ENCODE measurements around the gene GANAB.
A peak's percentile ranks its signal among the peaks of the same experiment; 100 is the strongest.
"Not testable (repeated sequence)": the region's sequence is repeated elsewhere in the genome, so short reads cannot be mapped to it uniquely, and the experiment has no call there.

The GANAB gene

GRCh38 chr11:62600367-62601121 lies 45.9 kb downstream of the GANAB start:
- peak; percentile 26 for DNase-seq

- no peak for DNase-seq
These were observed 46.5 kb downstream of the GANAB start for GRCh38 chr11:62599901-62600300.

DNA sequence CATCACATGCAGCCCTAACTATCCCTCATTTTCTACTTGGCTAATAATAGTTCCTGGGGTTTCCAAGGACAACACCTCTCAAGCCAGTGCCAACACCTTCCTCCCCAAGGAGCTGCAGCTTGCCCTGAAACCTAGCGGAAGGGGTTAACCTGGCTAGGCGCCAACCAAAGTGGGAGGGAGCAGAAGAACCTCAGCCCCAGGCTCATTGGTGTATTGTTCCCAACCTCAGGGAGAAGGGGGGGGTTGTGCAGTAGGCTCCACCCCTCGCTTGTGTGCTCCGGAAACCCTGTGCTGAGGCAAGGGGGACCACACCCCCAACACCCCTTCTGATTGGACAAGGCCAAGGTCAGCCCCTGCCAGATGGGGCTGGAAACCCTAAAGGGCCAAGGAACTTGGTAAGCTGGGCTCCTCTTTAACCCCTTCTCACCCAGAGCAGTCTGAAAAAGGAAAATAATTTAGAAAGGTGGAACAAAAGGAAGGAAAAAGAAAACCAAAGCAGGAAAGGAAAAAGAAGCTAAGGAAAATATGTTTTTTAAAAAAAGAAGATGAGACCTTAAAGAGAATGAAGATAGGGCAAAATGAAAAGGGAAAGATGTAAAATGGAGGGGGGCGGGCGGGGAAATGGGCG lies 47.2 kb downstream of the GANAB start:
- peak; percentile 95 for DNase-seq

DNA sequence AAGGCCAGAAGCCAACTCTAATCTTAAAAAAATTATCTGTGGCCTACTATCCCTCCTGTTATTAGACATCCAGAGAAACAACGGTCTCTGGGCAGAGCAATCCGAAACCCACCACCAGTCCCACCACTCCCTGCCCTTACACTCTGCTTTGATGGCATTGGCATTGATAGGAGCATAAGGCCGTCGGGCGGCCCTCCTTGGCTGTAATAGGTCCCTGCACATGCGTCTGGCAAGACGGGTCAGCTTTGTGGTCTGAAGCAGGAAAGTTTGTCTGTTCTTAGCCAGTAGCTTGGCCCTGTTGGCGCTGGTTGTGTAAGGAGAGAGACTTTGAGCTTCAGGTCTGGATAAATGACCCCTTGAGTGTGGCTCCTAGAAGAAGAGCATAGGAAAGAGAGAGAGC lies 51.3 kb downstream of the GANAB start:
- no peak for DNase-seq

DNA sequence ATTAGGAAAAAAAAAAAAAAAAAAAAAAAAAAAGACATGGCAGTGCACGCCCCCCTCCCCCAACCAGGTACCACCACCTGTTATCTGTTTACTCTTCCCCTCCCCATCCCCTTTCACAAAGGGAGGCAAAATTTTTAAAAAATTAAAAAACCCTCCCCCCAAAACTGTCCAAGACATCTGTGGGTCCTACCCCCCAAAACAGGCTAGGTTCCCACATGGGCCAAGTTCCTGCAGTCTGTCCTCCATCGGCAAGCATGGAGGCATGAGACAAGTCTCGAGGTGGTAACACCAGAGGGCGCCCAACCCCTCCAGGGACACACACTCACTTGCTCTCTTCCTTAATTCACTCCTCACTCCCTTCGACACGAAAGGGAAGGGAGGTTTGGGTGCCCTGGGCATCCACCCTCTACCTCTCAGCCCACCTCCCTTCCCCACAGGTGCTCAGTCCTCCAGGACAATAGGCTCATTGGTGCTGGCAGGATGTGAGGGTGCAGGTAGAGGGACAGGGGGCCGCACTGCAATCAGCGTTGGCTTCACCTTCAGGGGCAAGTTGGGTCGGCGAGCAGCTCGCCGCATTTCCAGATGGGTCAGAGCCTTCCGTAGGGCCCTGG lies 52.9 kb downstream of the GANAB start:
- DNase-seq = peak; percentile 66

- no peak for DNase-seq
These were observed 53.4 kb downstream of the GANAB start for GRCh38 chr11:62592989-62593421.

- DNase-seq = no peak
These were observed 54.1 kb downstream of the GANAB start for GRCh38 chr11:62592146-62592815.

DNA sequence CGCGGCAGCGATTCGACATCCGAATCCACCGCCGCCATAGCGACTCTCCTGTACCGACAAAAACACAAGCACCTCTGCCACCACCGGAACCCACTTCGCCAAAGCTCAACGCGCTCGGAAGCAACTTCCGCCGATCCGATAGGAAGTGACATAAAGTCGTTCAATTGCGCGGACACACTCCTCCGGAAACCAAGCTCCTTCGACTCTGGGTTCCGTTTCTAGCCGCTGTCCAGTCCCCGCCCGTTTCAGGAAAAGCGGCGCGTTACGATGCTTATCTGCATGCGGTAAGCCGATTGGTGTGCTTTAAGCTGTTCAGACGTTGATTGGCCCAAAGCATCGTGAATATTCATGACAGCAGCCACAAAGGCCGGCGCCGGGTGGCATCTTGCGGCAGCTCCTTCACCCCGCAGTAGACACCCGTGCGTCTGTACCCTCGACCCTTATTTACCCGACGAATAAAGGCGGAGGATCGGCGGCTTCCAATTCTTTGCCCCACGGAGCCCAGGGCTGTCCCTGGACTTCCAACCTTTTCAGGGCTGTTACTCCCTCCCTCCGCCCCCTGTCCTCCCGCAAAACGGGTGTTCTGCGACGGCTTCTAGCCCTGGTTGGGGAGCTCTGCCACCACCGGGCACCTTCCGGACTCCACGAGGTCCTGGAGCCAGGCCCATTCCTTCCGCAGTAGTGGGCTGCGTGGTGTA lies 54.8 kb downstream of the GANAB start, which contains the start of gene TUT1:
Gene TUT1, minus strand, starts transcription at position 76 of the 698 bp plus-strand sequence. Its CDS starts 38 bp downstream, at position 38.
- peak; percentile 94 for DNase-seq

DNA sequence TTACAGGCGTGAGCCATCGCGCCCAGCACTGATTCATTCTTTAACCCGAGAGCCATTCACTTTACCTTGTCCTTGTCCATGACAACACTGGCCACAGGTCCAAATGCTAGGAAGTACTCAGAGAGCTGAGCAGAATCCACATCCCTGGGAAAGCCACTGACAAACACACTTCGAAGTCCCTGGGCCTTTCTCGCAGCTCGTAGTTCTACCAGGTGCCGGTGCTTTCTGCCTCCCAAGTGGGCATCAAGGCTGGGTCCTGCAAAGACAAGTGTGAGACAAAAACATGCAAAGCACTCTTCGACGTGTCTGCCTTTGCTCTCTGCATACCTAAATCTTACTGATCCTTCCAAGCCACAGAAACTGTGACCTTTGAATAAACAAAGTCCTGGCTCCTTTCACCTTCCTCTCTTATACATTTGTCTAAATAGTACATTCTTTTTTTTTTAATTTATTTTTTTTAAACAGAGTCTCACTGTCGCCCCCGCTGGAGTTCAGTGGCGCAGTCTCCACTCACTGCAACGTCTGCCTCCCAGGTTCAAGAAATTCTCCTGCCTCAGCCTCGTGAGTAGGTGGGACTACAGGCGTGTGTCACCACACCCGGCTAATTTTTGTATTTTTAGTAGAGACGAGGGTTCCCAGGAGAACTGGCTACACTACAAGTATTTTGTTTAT lies 57.3 kb downstream of the GANAB start:
- no peak for DNase-seq

DNA sequence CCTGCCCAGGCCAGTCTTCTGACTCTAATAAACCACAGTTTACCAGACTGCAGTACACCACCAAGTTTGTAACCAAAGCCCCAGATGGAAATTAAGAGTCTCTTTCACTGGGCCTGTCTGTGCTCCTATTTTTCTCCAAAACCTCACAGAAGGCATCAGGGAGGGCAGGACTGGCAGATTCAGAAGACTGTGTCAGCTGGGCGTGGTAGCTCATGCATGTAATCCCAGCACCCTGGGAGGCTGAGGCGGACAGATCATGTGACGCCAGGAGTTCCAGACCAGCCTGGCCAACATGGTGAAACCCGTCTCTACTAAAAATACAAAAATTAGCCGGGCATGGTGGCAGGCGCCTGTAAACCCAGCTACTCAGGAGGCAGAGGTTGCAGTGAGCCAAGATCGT lies 61.1 kb downstream of the GANAB start:
- not testable (repeated sequence) for DNase-seq

DNA sequence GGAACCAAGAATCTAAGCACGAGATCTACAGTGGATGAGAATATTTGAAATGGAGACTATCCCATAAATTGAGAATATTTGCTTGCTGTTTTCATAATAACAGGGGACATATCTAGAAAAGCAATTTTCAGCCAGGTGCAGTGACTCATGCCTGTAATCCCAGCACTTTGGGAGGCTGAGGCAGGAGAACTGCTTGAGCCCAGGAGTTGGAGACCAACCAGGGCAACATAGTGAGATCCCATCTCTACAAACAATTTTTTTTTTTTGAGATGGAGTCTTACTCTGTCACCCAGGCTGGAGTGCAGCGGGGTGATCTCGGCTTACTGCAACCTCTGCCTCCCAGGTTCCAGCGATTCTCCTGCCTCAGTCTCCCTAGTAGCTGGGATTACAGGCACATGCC lies 64.7 kb downstream of the GANAB start:
- DNase-seq = not testable (repeated sequence)

- no peak for DNase-seq
These were observed 65.3 kb downstream of the GANAB start for GRCh38 chr11:62580959-62581715.

GRCh38 chr11:62579252-62579651 lies 67.2 kb downstream of the GANAB start:
- no peak for DNase-seq

- DNase-seq = no peak
These were observed 67.9 kb downstream of the GANAB start for GRCh38 chr11:62578541-62578940.

DNA sequence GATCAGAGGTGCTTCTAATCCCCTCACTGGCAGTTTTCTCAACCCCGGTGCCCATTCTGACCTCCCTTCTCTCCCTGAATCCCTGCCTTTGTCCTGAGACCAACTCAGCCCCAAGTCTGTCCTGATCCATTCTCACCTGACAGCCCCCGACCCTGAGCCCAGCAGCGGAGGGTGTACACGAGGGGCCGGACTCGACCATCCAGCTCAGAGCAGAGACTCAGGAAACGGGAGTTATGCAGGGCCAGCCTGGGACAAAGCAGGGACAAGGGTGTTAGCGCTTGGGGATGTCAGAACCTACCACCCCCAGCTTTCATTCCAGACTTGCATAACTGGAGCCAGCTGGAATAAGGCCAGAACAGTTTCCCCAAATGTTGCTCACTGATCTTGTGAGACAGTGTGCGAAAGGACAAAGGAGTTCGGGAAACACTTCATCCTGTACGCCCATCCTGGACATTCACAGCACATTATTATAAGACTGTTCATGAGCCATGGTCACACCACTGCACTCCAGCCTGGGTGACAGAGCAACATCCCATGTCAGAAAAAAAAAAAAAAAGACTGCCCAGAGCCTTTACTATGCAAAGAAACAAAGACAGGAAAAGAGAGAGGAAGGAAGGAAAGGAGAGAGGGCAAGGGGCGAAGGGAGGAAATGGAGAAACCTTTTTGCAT lies 69.2 kb downstream of the GANAB start:
- no peak for DNase-seq

- DNase-seq = no peak
These were observed 70.6 kb downstream of the GANAB start for GRCh38 chr11:62575837-62576236.

DNA sequence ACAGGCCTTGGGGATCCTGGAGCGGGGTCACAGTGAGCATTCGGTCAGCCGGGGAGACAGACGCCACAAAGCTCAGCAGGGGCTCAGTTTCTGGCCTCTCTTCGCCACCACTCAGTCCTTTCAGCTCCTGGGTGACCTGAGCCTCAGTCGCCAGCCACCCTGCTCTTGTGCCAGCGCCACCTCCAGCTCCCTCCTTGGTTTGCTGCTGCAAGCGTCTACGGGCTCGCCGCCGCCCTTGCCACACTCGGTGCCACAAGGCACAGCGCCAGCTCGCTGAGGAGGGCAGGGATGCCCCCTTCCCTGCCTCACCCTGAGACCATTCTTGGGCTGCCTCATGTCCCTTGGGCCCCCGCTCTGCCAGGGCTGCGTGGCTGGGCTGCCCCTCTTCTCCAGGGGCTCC lies 71.3 kb downstream of the GANAB start:
- no peak for DNase-seq

All from activated effector memory CD4-positive, alpha-beta T cell treated with Interleukin-2 at 50 U/mL for 16 hours (primary cell).